Measurements from ENCODE around the gene ARPIN.

ARPIN gene

DNA sequence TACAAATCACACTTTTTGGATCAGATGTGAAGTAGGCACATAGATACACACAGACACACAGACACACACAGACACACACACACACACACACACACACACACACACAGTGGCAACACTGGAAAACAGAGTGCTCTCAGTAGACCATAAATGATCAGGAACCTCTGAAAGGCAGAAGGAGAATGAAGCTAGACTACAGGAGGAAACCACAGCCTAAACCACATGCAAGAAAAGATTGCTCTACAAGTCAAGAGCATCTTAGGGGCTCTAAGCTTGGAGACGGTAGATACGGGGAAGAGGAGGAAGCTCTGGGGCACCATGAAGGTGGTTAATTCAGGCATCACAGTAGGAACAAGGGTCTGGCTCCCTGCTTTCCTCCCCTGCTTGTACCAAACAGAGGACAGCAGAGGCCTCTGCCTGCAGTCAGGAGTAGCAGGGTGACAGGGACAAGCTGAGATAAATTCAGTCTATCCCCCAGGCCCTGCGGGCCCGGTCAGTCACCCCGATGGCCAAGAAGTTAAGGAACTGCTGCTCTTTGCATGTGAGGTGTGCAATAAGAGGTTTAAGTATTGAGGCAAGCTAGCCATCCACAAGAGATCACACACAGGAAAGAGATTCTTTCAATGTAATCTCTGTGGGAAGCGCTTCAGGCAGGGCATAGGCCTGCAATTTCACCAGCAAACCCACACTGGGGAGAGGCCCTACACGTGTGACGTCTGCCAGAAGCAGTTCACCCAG, 23.5 kb upstream of the ARPIN start:
- no peak for DNase-seq (ENCODE audit: extremely low spot score)
- CTCF ChIA-PET = no interaction called here
- TF ChIP-seq, protein P1, sequence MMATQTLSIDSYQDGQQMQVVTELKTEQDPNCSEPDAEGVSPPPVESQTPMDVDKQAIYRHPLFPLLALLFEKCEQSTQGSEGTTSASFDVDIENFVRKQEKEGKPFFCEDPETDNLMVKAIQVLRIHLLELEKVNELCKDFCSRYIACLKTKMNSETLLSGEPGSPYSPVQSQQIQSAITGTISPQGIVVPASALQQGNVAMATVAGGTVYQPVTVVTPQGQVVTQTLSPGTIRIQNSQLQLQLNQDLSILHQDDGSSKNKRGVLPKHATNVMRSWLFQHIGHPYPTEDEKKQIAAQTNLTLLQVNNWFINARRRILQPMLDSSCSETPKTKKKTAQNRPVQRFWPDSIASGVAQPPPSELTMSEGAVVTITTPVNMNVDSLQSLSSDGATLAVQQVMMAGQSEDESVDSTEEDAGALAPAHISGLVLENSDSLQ (IDR thresholded peaks at IDR 0.05) = no peak
- TF ChIP-seq FOXK2 (IDR thresholded peaks at IDR 0.05) (no peak), FOXA1 (IDR thresholded peaks at IDR 0.05) (no peak), TARDBP (IDR thresholded peaks at IDR 0.05) (no peak), CTBP1 (IDR thresholded peaks at IDR 0.05; ENCODE audit: borderline replicate concordance) (no peak), ARNT (IDR thresholded peaks at IDR 0.05) (no peak), ELF4 (IDR thresholded peaks at IDR 0.05) (no peak), NFRKB (IDR thresholded peaks at IDR 0.05) (no peak), L3MBTL2 (conservative IDR thresholded peaks at IDR 0.05) (no peak), LEF1 (IDR thresholded peaks at IDR 0.05; ENCODE audit: borderline replicate concordance) (no peak)
- POLR2A ChIA-PET = interaction anchor here (0.6 kb wide), 1 partner anchor 362 kb away, joined by 3 read pairs; no protein-coding TSS in a partner anchor

DNA sequence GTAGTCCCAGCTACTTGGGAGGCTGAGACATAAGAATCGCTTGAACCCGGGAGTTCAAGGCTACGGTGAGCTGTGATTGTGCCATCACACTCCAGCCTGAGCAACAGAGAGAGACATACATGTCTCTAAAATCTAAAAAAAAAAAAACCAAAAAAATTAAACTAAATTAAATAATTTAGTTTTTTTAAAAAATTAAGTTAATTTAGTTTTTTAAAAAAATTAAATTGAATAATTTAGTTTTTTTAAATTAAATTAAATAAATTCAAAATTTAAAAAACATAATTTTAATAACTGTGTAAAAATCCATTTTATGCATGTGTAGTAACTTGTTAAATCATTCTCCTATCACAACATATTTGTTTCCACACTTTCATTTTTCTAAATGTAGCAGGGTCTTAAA, 20.1 kb upstream of the ARPIN start:
- DNase-seq (ENCODE audit: extremely low spot score) = no peak
- CTCF ChIA-PET = interaction anchor here (0.5 to 1.4 kb wide), 2 partner anchors 11 to 19 kb away, joined by 3 to 4 read pairs; no protein-coding TSS in a partner anchor
- no peak for TF ChIP-seq ZNF384 (IDR thresholded peaks at IDR 0.05)
- TF ChIP-seq LEF1 (IDR thresholded peaks at IDR 0.05; ENCODE audit: borderline replicate concordance) = no peak
- no peak for TF ChIP-seq FOXA1 (IDR thresholded peaks at IDR 0.05)
- no peak for TF ChIP-seq BHLHE40 (IDR thresholded peaks at IDR 0.05; ENCODE audit: borderline replicate concordance)
- no peak for TF ChIP-seq HDGF (IDR thresholded peaks at IDR 0.05; ENCODE audit: borderline replicate concordance)
- TF ChIP-seq, protein P1 (IDR thresholded peaks at IDR 0.05) = no peak
- TF ChIP-seq SUZ12 (IDR thresholded peaks at IDR 0.05) = no peak
- no peak for TF ChIP-seq FOXM1 (IDR thresholded peaks at IDR 0.05; ENCODE audit: borderline replicate concordance)
- no peak for TF ChIP-seq NFRKB (IDR thresholded peaks at IDR 0.05)
- no peak for TF ChIP-seq CTBP1 (IDR thresholded peaks at IDR 0.05; ENCODE audit: borderline replicate concordance)
- TF ChIP-seq SP1 (IDR thresholded peaks at IDR 0.05) = no peak
- TF ChIP-seq ELF4 (IDR thresholded peaks at IDR 0.05) = no peak
- no peak for TF ChIP-seq FOXK2 (IDR thresholded peaks at IDR 0.05)
- POLR2A ChIA-PET = interaction anchor here (2.3 kb wide), 1 partner anchor 20 kb away, joined by 16 read pairs; the partner anchor contains the start of gene ARPIN

DNA sequence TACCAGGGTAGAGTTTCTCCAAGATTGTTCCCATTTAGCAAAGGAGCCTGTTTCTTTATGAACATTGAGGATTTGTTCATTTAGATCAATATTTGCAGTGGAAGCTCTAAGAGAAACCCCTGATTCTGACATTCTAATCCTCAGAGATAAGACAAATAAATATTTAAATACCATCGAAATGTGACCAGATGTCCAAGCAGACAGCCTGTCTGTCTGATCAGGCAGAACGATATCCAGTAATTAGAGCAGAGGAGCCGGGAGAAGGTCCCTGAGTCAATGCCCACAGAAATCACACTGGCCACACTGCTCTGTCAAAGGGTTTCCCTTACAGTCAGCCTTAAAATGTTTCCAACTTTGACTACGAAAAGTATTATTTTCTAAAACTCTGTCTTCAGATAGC, 15.7 kb upstream of the ARPIN start:
- CTCF ChIA-PET = no interaction called here

DNA sequence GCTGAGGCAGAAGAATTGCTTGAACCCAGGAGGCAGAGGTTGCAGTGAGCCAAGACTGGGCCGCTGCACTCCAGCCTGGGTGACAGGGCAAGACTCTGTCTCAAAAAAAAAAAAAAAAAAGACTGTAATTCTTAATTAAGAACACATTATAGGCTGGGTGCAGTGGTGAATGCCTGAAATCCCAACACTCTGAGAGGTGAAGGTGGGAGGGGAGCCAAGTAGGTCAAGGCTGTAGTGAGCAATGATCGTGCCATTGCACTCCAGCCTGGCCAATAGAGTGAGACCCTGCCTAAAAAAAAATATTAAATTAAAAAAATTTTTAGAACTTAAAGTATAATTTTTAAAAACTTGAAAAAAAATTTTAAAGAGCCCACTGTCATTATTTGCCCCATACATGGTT, 13.4 kb upstream of the ARPIN start:
- ChIA-PET POLR2A (no interaction called here), CTCF (no interaction called here)
- TF ChIP-seq ZNF384 (IDR thresholded peaks at IDR 0.05) (no peak), LEF1 (IDR thresholded peaks at IDR 0.05; ENCODE audit: borderline replicate concordance) (no peak), HDGF (IDR thresholded peaks at IDR 0.05; ENCODE audit: borderline replicate concordance) (no peak), NFRKB (IDR thresholded peaks at IDR 0.05) (no peak), FOXA1 (IDR thresholded peaks at IDR 0.05) (no peak), FOXK2 (IDR thresholded peaks at IDR 0.05) (no peak), L3MBTL2 (conservative IDR thresholded peaks at IDR 0.05) (no peak), ELF4 (IDR thresholded peaks at IDR 0.05) (no peak), BHLHE40 (IDR thresholded peaks at IDR 0.05; ENCODE audit: borderline replicate concordance) (no peak), ARNT (IDR thresholded peaks at IDR 0.05) (no peak), FOXM1 (IDR thresholded peaks at IDR 0.05; ENCODE audit: borderline replicate concordance) (no peak), SUZ12 (IDR thresholded peaks at IDR 0.05) (no peak), TARDBP (IDR thresholded peaks at IDR 0.05) (no peak), CTBP1 (IDR thresholded peaks at IDR 0.05; ENCODE audit: borderline replicate concordance) (no peak), SP1 (IDR thresholded peaks at IDR 0.05) (no peak)
- TF ChIP-seq, protein P1 (IDR thresholded peaks at IDR 0.05) = no peak
- DNase-seq (ENCODE audit: extremely low spot score) = no peak

More for the DNA sequence above, 15.7 kb upstream of the ARPIN start:
- DNase-seq (ENCODE audit: extremely low spot score) = no peak
- no peak for TF ChIP-seq LEF1 (IDR thresholded peaks at IDR 0.05; ENCODE audit: borderline replicate concordance)
- TF ChIP-seq SUZ12 (IDR thresholded peaks at IDR 0.05) = no peak
- no peak for TF ChIP-seq CTBP1 (IDR thresholded peaks at IDR 0.05; ENCODE audit: borderline replicate concordance)
- no peak for TF ChIP-seq FOXM1 (IDR thresholded peaks at IDR 0.05; ENCODE audit: borderline replicate concordance)
- TF ChIP-seq BHLHE40 (IDR thresholded peaks at IDR 0.05; ENCODE audit: borderline replicate concordance) = no peak
- TF ChIP-seq FOXA1 (IDR thresholded peaks at IDR 0.05) = no peak
- no peak for TF ChIP-seq NFRKB (IDR thresholded peaks at IDR 0.05)
- TF ChIP-seq, protein P1 (IDR thresholded peaks at IDR 0.05) = no peak
- POLR2A ChIA-PET = no interaction called here

DNA sequence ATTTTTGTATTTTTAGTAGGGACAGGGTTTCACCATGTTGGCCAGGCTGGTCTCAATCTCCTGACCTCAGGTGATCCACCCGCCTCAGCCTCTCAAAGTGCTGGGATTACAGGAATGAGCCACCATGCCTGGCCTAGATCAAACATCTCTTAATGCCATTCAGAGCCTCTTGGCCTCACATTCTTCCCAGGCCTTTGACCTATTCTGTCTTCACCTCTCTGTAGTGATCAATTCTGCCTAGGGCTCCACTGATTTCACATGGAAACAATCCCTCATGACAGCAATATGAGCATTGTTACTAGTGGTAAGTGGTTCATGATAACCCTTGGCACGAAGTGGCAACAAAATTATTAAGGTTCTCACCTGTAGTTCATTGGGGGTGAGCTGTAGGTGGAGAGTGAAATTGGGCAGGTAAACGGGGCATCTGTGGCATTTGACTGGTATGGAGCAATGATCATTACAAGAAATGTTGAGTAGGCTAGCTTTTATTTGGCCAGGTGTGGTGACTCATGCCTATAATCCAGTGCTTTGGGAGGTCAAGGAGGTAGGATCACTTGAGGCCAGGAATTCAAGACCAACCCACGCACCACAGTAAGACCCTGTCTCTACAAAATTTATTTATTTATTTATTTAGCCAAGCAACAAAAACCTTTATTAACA, 4.8 kb upstream of the ARPIN start:
- ChIA-PET POLR2A (interaction anchor here (1.2 kb wide), 1 partner anchor 24 kb away, joined by 3 read pairs; the partner anchor contains the start of gene AP3S2), CTCF (no interaction called here)
- no peak for TF ChIP-seq TARDBP (IDR thresholded peaks at IDR 0.05)
- no peak for TF ChIP-seq HDGF (IDR thresholded peaks at IDR 0.05; ENCODE audit: borderline replicate concordance)
- no peak for TF ChIP-seq SUZ12 (IDR thresholded peaks at IDR 0.05)
- no peak for DNase-seq (ENCODE audit: extremely low spot score)
